Measurements from ENCODE around the gene WASHC4.
A peak's percentile ranks its signal among the peaks of the same experiment; 100 is the strongest.

The WASHC4 gene, protein sequence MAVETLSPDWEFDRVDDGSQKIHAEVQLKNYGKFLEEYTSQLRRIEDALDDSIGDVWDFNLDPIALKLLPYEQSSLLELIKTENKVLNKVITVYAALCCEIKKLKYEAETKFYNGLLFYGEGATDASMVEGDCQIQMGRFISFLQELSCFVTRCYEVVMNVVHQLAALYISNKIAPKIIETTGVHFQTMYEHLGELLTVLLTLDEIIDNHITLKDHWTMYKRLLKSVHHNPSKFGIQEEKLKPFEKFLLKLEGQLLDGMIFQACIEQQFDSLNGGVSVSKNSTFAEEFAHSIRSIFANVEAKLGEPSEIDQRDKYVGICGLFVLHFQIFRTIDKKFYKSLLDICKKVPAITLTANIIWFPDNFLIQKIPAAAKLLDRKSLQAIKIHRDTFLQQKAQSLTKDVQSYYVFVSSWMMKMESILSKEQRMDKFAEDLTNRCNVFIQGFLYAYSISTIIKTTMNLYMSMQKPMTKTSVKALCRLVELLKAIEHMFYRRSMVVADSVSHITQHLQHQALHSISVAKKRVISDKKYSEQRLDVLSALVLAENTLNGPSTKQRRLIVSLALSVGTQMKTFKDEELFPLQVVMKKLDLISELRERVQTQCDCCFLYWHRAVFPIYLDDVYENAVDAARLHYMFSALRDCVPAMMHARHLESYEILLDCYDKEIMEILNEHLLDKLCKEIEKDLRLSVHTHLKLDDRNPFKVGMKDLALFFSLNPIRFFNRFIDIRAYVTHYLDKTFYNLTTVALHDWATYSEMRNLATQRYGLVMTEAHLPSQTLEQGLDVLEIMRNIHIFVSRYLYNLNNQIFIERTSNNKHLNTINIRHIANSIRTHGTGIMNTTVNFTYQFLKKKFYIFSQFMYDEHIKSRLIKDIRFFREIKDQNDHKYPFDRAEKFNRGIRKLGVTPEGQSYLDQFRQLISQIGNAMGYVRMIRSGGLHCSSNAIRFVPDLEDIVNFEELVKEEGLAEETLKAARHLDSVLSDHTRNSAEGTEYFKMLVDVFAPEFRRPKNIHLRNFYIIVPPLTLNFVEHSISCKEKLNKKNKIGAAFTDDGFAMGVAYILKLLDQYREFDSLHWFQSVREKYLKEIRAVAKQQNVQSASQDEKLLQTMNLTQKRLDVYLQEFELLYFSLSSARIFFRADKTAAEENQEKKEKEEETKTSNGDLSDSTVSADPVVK

DNA sequence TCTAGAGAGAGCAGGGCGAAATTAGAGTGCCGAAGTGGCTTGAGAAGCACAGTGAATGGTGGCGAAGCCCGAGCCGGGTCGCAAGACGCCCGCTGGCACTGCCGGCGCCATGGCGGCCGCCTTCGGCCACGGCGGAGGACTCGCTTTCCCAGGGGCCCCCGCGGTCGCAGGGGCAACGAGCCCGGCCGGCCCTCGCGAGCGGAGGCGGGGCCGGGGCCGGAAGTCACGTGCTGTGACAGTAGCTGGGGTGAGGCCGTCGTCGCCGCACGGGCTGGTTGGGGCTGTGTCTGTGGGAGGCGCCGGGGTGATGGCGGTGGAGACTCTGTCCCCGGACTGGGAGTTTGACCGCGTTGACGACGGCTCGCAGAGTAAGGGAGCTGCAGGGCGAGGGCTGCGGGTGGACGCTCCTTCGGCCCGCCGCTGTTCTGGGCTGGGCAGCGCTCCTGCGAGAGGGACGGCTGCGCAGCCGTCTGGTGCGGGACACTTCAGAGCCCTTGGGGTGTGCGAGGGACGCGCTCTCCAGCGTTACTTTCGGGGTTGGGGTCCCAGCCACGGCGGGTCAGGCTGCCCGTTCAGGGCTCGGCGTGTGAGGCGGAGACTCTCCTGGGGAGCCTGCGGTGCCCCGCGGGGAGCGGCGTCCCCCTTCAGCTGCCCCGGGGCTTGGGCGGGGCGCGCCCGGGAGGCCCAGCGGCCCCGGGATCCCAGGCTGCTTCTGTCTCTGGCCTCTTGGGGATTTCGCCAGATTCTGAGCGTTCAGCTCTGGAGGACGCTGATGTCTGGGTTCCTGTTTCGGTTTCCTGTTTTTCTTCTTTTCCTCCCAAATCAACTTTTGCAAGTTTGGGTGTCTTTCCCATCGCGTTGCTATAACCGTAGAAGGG, at the start of gene WASHC4:
TSS of gene WASHC4 (plus strand) at position 238 of the 878 bp plus-strand sequence. CDS start at position 308, 70 bp downstream.
- peak; percentile 98 for DNase-seq (ENCODE audit: low spot score)

DNA sequence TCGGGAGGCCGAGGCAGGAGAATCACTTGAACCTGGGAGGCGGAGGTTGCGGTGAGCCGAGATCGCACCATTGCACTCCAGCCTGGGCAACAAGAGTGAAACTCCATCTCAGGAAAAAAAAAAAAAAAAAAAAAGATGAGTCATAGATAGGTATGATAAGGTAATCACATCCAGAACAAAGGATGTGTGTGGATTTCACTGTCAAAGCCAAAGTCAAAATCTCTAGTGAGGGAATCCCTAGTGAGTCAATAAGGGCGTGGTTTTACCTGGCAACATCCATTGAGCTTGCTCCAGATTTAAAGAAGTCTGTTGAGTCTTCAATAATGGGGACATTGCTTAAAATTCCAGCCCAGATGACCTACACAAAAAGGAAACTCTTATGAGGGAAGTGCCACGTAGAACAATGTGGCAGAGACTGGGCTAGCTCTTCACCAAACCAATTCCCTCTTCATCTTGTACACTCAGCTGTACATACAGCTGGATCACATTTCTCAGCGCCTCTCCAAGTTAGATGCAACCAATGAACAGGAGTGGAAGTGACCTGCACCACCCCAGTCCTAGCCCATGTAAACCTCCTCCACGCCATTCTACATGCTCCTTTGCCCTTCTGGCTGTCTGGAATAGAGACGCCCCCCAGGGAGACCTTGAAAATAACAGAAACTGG, 46.7 kb upstream of the WASHC4 start:
- DNase-seq (ENCODE audit: low spot score): peak; percentile 39

DNA sequence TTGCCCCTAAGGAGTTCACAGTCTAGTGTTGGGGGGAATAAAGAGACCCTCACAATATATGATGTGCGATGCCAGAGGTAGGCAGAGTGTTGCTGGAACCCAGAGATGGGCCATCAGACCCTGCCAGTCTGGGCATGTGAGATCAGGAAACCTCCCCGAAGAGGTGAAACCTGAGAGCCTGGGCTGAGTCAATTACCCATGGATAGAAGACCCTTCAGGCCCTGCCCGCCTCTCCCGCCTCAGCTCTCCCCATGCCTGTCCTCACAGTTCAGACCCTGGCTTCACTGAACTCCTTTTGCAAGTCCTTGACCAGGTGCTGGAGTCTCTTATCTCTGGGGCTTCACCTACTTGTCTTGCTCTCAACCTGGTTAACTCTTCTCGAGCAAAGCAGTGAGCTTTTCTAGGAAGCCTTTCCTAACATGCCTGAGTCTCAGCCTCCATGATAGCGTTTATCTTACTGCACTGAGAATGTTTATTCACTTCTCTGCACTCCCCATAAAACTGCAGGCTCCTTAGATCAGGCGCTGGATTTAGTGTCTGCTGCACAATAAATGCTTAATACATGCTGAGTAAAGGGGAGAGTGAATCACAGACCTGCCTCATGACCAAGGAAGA, 42.9 kb upstream of the WASHC4 start:
- DNase-seq (ENCODE audit: low spot score): no peak

DNA sequence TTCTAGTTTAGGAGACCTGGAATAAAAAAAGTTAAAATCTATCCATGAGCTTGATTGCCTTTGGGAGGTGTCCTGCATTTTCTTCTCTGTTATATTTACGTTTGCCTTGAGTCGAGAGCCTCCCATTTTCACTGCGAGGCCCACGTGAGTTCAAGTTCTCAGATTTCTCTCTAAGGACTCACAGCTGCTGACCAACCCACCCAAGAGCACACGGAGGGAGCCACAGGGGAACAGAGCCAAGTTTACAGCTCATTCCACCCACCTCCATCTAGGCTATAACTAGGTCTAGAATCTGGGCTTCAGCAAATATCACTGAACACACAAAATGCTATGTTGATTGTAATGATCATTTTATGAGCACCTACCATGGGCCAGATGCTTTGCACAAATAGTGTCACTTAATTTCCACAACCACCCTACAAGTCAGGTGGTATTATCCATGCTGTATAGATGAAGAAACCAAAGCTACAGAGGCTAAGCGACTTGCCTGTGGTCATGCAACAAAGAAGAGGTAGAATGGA, 40.0 kb upstream of the WASHC4 start:
- DNase-seq (ENCODE audit: low spot score): no peak

DNA sequence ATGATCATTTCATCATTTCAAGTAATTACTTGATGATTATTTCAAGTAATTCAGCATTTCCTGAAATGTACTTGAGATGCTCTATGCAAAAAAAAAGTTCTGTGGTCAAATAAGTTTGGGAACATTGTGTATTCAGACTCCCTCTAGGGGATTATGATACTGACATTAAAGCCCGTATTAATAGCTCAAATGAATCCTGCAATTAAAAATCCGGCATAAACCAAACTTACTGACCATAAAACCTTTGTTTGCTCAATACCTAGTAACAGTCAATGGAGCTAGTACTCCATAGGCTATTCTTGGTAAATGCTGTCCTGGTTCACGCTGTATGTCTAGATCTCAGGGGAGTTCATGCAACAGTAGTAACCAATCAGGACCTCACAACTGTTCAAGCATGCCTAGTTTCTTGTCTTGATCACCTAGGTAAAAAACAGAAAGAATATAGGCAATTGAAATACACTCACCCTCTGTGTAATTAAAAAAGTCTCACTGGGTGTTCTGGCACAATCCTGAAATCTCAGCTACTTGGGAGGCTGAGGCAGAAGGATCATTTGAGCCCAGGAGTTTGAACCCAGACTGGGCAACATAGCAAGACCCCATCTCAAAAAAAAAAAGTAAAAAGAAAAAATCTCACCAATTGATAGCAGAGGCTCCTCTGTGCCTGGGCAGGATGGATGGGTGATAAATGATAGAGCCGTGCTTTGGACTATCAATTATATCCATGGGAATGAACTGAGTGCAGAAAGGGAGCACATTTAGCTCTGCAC, 37.4 kb upstream of the WASHC4 start:
- no peak for DNase-seq (ENCODE audit: low spot score)

DNA sequence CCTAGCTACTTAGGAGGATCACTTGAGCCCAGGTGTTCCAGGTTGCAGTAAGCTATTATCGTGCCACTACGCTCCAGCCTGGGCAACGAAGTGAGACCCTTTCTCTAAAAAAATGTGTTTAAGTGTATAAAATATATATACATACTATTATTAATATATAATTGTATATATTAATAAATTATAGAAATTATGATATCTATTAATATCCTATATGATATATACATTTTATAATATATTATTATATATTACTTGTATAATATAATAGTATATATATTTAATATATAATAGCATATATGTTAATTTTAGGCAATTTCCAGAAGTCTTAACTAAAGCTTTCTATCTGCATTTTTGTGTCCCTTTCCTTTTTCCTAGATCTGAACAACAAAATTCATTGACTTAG, 35.5 kb upstream of the WASHC4 start:
- DNase-seq (ENCODE audit: low spot score): no peak

DNA sequence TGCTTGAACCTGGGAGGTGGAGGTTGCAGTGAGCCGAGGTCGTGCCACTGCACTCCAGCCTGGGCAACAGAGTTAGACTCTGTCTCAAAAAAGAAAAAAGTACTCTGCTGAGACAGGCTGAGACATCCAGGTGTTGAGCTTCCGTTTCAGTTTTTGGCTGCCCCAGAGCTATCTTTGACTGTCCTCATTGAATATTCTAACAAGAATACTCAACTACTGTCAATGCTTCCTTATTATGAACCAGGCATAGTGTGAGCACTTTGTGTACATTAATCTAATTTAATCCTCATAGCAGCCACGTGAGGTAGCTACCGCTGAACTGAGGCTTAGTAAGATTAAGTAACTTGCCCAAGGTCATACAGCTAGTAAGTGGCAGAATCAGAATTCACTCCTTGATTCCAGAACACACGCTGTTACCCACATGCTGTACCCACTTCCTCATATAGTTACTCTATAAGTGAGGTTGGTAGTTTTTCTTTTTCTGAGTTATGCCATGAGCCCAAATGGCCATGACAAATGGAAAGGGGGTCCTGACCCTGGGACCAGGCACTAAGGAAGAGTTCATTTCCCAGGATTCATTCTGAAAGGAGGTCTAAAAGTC, 34.5 kb upstream of the WASHC4 start:
- DNase-seq (ENCODE audit: low spot score): no peak

DNA sequence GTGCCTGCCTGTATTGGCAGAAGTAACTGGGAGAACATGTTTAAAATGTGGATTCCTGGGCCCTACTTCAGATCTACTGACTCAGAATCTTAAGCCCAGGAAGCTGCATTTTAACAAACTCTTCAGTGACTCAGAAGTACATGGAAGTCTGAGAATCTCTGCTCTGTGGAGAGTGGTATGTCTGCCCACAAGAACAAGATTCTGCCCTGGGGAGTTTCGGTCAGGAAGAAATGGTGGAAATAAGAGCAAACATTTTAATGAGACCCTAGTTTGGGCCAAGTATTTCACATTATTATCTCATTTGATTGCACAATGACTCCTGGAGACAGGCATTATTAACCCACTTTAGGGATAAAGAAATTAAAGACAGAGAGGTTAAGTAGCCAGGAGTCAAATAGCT, 31.4 kb upstream of the WASHC4 start:
- DNase-seq (ENCODE audit: low spot score): no peak

DNA sequence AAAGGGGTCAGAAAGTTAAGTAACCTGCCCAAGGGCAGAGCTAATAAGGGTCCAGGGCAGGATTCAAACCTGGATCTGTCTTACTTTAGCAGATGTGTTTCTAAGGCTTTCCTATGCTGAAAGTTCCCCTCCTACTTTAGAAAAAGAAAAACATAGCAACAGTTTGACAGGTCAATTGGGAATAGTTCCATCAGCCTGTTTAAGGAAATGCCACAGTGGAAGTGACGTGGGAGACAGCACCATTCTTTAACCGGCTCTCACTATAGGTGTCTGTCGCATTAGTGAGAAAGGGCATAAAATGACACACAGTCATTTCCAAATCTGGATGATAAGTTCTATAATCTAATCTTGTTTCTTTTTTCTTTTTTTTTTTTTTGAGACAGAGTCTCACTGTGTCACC, 30.6 kb upstream of the WASHC4 start:
- no peak for DNase-seq (ENCODE audit: low spot score)

DNA sequence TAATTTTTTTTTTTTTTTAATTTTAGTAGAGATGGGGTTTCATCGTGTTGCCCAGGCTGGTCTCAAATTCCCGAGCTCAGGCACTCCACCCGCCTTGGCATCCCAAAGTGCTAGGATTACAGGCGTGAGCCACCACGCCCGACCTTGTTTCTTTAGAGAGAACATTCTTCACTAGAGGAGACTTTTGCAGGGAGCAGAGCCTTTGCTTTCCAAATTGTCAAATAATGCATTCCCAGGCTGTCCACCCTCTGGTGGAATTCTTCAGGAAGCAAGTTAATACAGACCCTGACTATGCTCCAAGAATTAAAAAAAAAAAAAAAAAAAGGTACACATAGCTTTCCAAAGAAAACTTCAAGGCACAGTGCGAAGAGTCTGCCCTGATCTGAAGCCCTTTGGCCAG, 30.1 kb upstream of the WASHC4 start:
- DNase-seq (ENCODE audit: low spot score): no peak

DNA sequence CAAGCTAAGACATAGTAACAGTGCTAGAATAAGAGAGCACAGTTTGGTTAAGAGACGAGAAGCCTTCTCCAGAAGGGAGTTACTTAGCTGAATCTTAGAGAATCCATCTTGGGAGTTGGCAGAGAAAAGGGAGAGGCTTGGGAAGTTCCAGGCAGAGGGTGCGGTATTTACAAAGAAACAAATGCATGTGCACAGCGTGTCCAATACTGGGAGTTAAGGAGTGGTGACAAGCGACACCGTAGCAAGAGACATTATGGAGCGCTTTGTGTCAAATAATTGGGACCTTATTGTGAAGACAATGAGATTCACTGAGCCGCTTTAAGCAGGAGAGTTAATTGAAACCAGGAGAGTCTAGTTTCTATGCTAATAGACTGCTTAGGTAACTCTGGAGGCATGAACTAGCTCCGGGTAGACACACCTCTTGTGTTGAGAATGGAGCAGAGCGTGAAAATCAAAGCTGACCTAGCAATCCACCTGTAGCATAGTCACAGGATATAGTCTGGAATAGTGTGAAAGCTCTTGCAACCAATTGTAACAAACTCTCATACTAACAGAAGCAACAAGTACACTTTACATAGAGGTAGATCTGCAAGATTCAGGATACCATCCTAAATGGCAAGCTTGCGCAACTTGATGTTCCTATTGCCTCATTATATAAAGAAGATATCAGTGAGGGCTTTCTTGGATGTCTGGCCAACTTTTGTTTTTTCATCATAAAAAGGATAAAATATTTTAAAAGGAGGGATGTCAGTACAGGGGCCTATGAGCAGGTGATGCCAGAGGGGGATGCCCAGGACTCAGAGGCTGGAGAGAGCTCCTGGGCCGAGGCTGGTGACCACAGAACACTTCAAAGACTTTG, 28.6 kb upstream of the WASHC4 start:
- DNase-seq (ENCODE audit: low spot score): no peak

DNA sequence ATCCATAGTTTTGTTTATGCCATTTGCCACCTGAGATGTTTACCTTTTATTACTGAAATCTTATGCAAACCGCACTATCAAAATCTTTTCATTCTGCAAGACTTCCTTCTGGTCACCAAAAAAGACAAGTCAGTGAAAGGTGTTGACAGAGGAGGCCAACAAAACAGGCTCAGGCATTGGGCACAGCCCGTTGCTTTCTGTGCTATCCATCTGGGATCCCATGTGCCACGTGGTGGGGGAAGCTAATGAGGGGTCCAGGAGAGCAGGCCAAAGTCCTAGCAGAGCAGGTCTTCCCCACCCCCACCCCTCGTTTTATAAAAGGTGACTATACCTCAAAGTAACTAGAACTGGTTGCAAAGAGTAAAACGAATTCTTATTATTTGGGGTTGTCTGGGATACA, 24.5 kb upstream of the WASHC4 start:
- DNase-seq (ENCODE audit: low spot score): no peak

DNA sequence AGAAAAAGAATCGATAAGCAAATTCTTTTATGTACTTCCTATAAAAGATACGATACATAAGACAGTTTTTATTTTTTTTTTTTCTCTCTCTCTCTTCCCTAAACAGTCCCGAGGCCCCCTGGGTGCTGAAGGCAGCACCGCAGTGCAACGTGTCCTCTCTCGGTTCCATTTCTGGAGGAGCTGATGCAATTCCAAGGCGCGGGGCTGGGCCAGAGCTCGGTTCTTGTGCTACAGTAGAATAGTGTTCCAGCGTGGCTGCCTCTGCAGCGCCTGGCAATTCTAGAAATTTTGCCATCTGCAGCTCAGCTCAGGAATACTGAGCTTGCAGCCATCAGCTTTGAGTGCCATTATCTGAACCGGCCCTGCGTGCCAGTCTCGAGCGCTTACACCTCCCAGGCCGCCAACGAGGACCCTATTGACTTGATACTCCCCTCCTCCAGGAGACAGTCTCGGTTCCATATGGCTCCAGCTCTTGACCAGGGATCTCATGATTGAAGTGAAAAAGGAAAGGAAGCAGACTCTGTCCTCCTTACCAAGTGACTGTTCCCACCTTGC, 23.9 kb upstream of the WASHC4 start:
- DNase-seq (ENCODE audit: low spot score): peak; percentile 24

DNA sequence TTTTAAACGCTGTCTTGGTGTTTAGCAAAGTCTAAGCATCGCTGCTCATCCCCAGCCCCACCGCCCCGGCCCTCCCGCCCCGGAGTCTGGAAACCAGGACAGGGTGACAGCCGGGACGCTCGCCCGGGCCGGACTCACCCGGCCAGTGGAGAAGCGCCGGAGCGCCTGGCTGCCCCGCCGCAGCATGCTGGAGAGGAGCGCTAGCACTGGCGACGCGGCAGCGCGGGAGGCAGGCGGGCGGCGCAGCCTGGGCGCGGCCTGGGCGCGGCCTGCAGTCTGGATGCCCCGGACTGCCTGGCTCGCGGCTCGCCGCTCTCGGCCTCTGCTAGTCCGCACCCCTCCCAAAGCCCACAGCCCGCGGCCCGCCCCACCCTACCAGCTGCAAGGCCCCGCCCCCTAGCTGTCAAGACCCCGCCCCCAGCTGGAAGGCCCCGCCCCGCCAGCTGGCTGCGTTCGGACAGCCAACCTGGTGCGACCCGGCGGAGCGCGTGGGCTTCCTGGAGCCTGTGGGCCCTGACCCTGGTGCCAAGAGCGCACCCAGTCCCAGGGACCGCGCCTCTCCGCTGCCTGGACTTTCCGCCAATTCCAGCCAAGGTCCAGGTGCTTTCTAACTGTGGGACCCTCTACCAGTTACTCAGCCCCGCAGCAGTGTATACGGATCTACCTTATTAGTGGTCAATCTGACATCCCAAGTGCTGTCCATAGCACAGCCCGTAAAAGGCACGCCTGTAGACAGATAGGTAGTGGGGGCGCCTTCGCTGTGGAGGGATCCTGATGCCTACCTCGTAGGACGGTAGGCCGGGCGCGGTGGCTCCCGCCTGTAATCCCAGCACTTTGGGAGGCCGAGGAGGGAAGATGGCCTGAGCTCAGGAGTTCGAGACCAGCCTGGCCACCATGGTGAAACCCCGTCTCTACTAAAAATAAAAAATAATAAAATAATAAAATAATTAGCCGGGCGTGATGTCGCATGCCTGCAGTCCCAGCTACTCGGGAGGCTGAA, 23.0 kb upstream of the WASHC4 start, which contains the start of gene ALDH1L2:
TSS of gene ALDH1L2 (minus strand) at position 208 of the 1,000 bp plus-strand sequence. CDS start at position 186, 22 bp downstream.
- DNase-seq (ENCODE audit: low spot score): peak; percentile 81

DNA sequence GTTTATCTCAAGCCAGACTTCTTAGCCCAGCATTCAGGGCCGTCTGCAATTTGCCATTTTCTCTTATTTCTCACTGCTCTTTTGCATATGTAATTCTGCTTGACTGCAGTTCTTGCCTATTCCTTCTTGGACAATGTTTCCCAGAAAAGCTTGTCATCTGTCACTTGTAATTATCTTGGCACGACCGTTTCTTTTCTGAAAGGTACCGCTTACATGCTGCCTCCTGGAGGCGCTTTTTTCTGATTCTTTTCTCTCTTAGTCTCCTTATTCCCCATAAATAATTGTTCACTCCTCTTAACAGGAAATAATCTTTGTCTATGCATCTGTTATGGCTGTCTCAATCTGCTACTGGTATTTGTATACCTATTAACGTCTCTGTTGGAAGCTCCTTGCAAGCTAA, 22.0 kb upstream of the WASHC4 start:
- no peak for DNase-seq (ENCODE audit: low spot score)

DNA sequence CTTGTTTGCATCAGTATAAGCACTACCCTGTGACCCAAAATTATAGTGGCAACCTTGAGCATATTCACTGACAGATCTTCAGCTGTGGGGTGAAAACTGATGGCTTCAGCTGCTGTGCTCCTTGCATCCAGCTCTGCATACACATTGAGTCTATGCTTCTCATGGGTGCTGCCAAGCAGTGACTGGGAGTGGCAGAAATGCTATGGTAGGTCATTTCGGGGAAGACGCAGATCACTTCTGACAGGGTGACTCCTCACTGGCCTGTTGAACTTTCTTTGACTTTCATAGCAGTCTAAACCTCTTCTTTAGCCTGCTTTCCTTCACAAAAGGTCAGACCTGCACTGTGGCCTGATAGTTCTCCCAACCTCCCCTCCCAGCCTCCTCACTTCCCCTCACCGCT, 17.7 kb upstream of the WASHC4 start:
- no peak for DNase-seq (ENCODE audit: low spot score)

Data from LoVo (cell line).